ENCODE results near the gene EDEM2. TPM values are rescaled to one million over a fixed set of nuclear protein-coding genes. Genes with fewer than 3 reads are reported as not detected.

EDEM2 gene
- total RNA-seq, 2 donors from 2014 or later = 24.6 to 25.3 TPM

GRCh38 chr20:35093267-35093884 lies 53.8 kb downstream of the EDEM2 start:
- Histone ChIP-seq H3K9me3 (no peaks in the 10 kb centered on the region), H3K4me3 (peak overlapping the region; percentile 90), H3K27ac (peak overlapping the region; percentile 89 to 90), H3K36me3 (no peaks in the 10 kb centered on the region), H3K4me1 (ENCODE audit: control insufficient read depth in 1 of 2, low read depth in 2 of 2) (peaks cover 15 to 27% of the 10 kb centered on the region in 2 donors), H3K27me3 (replicated peaks; ENCODE audit: insufficient read depth) (no peaks in the 10 kb centered on the region)
- ATAC-seq (ENCODE audit: insufficient number of reproducible peaks, low FRiP score, low read depth) (no peak), DNase-seq (ENCODE audit: low spot score) (no peak)
- TF ChIP-seq CTCF (IDR thresholded peaks at IDR 0.05) = no peak

- DNase-seq (ENCODE audit: low spot score) (peak; percentile 56), ATAC-seq (ENCODE audit: insufficient number of reproducible peaks, low FRiP score, low read depth) (peak; percentile 83)
- Histone ChIP-seq H3K4me3 (peak within 1 kb of the TSS; percentile 90), H3K36me3 (no peaks in the 10 kb centered on the region), H3K4me1 (ENCODE audit: control insufficient read depth in 1 of 2, low read depth in 2 of 2) (peaks cover 15 to 34% of the 10 kb centered on the region in 2 donors), H3K27ac (peak within 1 kb of the TSS; percentile 89 to 90), H3K9me3 (no peaks in the 10 kb centered on the region), H3K27me3 (replicated peaks; ENCODE audit: insufficient read depth) (no peaks in the 10 kb centered on the region)
- peak; percentile 98 for TF ChIP-seq CTCF (IDR thresholded peaks at IDR 0.05)
Observed at GRCh38 chr20:35092524-35093266, 54.4 kb downstream of the EDEM2 start, which contains the start of gene TRPC4AP. TSS of gene TRPC4AP (minus strand) at chr20:35092807. CDS start at chr20:35092781, 26 bp downstream.

- Histone ChIP-seq H3K9me3 (no peaks in the 10 kb centered on the region), H3K27ac (peak overlapping the region; percentile 89 to 90), H3K4me1 (ENCODE audit: control insufficient read depth in 1 of 2, low read depth in 2 of 2) (peaks cover 15 to 39% of the 10 kb centered on the region in 2 donors), H3K27me3 (replicated peaks; ENCODE audit: insufficient read depth) (no peaks in the 10 kb centered on the region), H3K4me3 (peak overlapping the region; percentile 90), H3K36me3 (no peaks in the 10 kb centered on the region)
- TF ChIP-seq CTCF (IDR thresholded peaks at IDR 0.05) = no peak
- ATAC-seq (ENCODE audit: insufficient number of reproducible peaks, low FRiP score, low read depth) (no peak), DNase-seq (ENCODE audit: low spot score) (no peak)
Observed at GRCh38 chr20:35091816-35092523, 55.2 kb downstream of the EDEM2 start.

- no peak overlapping the region for H3K27ac ChIP-seq
- H3K36me3 ChIP-seq = no peaks in the 10 kb centered on the region
- H3K4me1 ChIP-seq (ENCODE audit: control insufficient read depth in 1 of 2, low read depth in 2 of 2) = peaks cover 15 to 42% of the 10 kb centered on the region in 2 donors
Observed at GRCh38 chr20:35088231-35089145, 58.6 kb downstream of the EDEM2 start.

More at GRCh38 chr20:35088231-35089145, 58.6 kb downstream of the EDEM2 start:
- ATAC-seq (ENCODE audit: insufficient number of reproducible peaks, low FRiP score, low read depth) = no peak
- DNase-seq (ENCODE audit: low spot score) = no peak
- Histone ChIP-seq H3K27me3 (replicated peaks; ENCODE audit: insufficient read depth) (no peaks in the 10 kb centered on the region), H3K9me3 (no peaks in the 10 kb centered on the region), H3K4me3 (no peak overlapping the region)
- TF ChIP-seq CTCF (IDR thresholded peaks at IDR 0.05) = no peak

Measured in thoracic aorta (tissue), 2 donors.